ENCODE data around the gene SP9. TPM values are rescaled to one million over a fixed set of nuclear protein-coding genes. Genes with fewer than 3 reads are reported as not detected.

Gene SP9
- total and polyA plus RNA-seq, 10 of the 15 experiments (the other 5 are each of a cell fraction or from before 2014, with no cell fraction given), result not detected

DNA sequence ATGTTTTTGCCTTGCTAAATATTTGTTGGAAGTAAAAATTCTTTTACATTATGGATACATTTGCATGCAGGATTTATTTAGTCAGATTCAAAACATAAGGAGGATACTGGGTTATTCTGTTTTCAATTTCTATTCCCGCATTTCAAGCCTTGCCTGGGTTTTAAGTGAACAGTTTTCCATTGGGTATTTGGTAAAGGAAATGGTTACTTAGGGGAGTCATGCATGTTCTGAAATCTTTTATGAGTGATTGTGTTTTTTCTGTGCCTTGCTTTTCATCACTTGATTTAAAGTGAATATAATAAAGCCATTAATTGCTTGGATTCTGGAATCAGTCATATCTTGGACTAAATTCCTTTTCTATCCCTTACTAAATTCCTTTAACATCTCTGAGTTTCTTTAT, 12.0 kb upstream of the SP9 start:
- H2AFZ ChIP-seq (ENCODE audit: control insufficient read depth, low read depth, low read length), result no peak overlapping the region
- POLR2A ChIA-PET, result no interaction called here
- intact Hi-C loops (cut with micrococcal nuclease; ENCODE audit: unreplicated experiment) (no loop called here), in situ Hi-C loops (cut with MboI) (no loop called here)
- peaks cover 10 to 15% of the 10 kb centered on the region in 2 experiments for H3K27me3 ChIP-seq (replicated peaks in 1 of 2; ENCODE audit: control insufficient read depth in 2 of 2, insufficient read depth in 2 of 2, low read length in 1 of 2)
- H3K9ac ChIP-seq (ENCODE audit: control insufficient read depth, insufficient read depth, low read length), result no peak overlapping the region
- SMC1A ChIA-PET (ENCODE audit: uncharacterized antibody, unreplicated experiment), result interaction anchor here (0.6 to 1.1 kb wide), 2 partner anchors 17 to 30 kb away, joined by 3 read pairs; no protein-coding TSS in a partner anchor
- no peak overlapping the region for H3K4me3 ChIP-seq
- TF ChIP-seq POLR2A (IDR thresholded peaks at IDR 0.05; ENCODE audit: low read depth, low read length) (no peak), SUPT20H (IDR thresholded peaks at IDR 0.05; ENCODE audit: borderline replicate concordance, control insufficient read depth, low read depth, low read length) (no peak), MAX (IDR thresholded peaks at IDR 0.05; ENCODE audit: low read depth, low read length) (no peak), SREBF2 (IDR thresholded peaks at IDR 0.05; ENCODE audit: low read length) (no peak), ZBED1 (IDR thresholded peaks at IDR 0.05; ENCODE audit: borderline replicate concordance) (no peak), NFIC (IDR thresholded peaks at IDR 0.05; ENCODE audit: low read depth, low read length) (no peak), LARP7 (IDR thresholded peaks at IDR 0.05) (no peak), ZNF24 (IDR thresholded peaks at IDR 0.05) (no peak), NFYB (IDR thresholded peaks at IDR 0.05; ENCODE audit: insufficient read depth, low read depth, low read length) (no peak), NBN (IDR thresholded peaks at IDR 0.05) (no peak), RUNX3 (IDR thresholded peaks at IDR 0.05; ENCODE audit: low read length) (no peak), BMI1 (IDR thresholded peaks at IDR 0.05; ENCODE audit: borderline replicate concordance) (no peak), JUNB (IDR thresholded peaks at IDR 0.05) (no peak)
- TF ChIP-seq, protein P1, sequence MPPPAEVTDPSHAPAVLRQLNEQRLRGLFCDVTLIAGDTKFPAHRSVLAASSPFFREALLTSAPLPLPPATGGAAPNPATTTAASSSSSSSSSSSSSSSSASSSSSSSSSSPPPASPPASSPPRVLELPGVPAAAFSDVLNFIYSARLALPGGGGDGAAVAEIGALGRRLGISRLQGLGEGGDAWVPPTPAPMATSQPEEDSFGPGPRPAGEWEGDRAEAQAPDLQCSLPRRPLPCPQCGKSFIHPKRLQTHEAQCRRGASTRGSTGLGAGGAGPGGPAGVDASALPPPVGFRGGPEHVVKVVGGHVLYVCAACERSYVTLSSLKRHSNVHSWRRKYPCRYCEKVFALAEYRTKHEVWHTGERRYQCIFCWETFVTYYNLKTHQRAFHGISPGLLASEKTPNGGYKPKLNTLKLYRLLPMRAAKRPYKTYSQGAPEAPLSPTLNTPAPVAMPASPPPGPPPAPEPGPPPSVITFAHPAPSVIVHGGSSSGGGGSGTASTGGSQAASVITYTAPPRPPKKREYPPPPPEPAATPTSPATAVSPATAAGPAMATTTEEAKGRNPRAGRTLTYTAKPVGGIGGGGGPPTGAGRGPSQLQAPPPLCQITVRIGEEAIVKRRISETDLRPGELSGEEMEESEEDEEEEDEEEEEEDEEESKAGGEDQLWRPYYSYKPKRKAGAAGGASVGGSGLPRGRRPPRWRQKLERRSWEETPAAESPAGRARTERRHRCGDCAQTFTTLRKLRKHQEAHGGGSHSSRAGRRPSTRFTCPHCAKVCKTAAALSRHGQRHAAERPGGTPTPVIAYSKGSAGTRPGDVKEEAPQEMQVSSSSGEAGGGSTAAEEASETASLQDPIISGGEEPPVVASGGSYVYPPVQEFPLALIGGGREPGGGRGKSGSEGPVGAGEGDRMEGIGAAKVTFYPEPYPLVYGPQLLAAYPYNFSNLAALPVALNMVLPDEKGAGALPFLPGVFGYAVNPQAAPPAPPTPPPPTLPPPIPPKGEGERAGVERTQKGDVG (CRISPR knock-in tag; IDR thresholded peaks at IDR 0.05), result no peak
- no peaks in the 10 kb centered on the region; the same call in 2 of the 3 replicates for H3K9me3 ChIP-seq (replicated peaks; ENCODE audit: control insufficient read depth, insufficient read depth, low read length)
- DNase-seq (ENCODE audit: low read depth, low spot score) (no peak), ATAC-seq (no peak), FAIRE-seq (no peak)
- H3K27ac ChIP-seq (ENCODE audit: control insufficient read depth, insufficient read depth), result no peak overlapping the region
- H3K36me3 ChIP-seq (ENCODE audit: control insufficient read depth in 2 of 2, insufficient read depth in 2 of 2, low read length in 1 of 2), result no peaks in the 10 kb centered on the region
- RAD21 ChIA-PET (ENCODE audit: unreplicated experiment), result no interaction called here
- H3K4me2 ChIP-seq (ENCODE audit: control insufficient read depth, insufficient read depth), result no peak overlapping the region
- no TSS peak for BruUV-seq (replicated peaks)
- CTCF ChIA-PET, result no interaction called here
- 90% methylated on average over 1 of the region's 1 CpG for WGBS (ENCODE audit: insufficient coverage, insufficient replicate concordance, low lambda C conversion rate, missing lambda C conversion rate)
- peaks cover 11% of the 10 kb centered on the region for H3K4me1 ChIP-seq (ENCODE audit: control insufficient read depth, insufficient read depth, low read length)
- no peaks in the 10 kb centered on the region for H3K79me2 ChIP-seq (ENCODE audit: control insufficient read depth, insufficient read depth, low read length)
- no peaks in the 10 kb centered on the region for H4K20me1 ChIP-seq (ENCODE audit: control insufficient read depth, insufficient read depth)

Data from GM12878 (cell line).